ENCODE results near the gene DAPK1.

DAPK1 gene

GRCh38 chr9:87516222-87516925 is 18.7 kb downstream of the DAPK1 start:
- no peak for DNase-seq (ENCODE audit: low read depth in 4 of 4, low spot score in 1 of 4)

GRCh38 chr9:87516926-87517290 is 19.2 kb downstream of the DAPK1 start:
- DNase-seq (ENCODE audit: low read depth in 4 of 4, low spot score in 1 of 4), result no peak

- DNase-seq (ENCODE audit: low read depth in 4 of 4, low spot score in 1 of 4), result no peak
Measured at GRCh38 chr9:87517732-87518131, 20.1 kb downstream of the DAPK1 start.

- no peak for DNase-seq (ENCODE audit: low read depth in 4 of 4, low spot score in 1 of 4)
Measured at GRCh38 chr9:87518702-87519335, 21.2 kb downstream of the DAPK1 start.

- DNase-seq (ENCODE audit: low read depth in 4 of 4, low spot score in 1 of 4), result no peak
Measured at GRCh38 chr9:87519461-87519860, 21.8 kb downstream of the DAPK1 start.

- no peak for DNase-seq (ENCODE audit: low read depth in 4 of 4, low spot score in 1 of 4)
Measured at GRCh38 chr9:87520172-87520683, 22.6 kb downstream of the DAPK1 start.

- no peak for DNase-seq (ENCODE audit: low read depth in 4 of 4, low spot score in 1 of 4)
Measured at GRCh38 chr9:87521834-87522233, 24.2 kb downstream of the DAPK1 start.

GRCh38 chr9:87524061-87524460 is 26.4 kb downstream of the DAPK1 start:
- DNase-seq (ENCODE audit: low read depth in 4 of 4, low spot score in 1 of 4), result no peak

- no peak for DNase-seq (ENCODE audit: low read depth in 4 of 4, low spot score in 1 of 4)
Measured at GRCh38 chr9:87525546-87526303, 28.1 kb downstream of the DAPK1 start.

- no peak for DNase-seq (ENCODE audit: low read depth in 4 of 4, low spot score in 1 of 4)
Measured at GRCh38 chr9:87527211-87527916, 29.7 kb downstream of the DAPK1 start.

GRCh38 chr9:87528969-87529368 is 31.3 kb downstream of the DAPK1 start:
- no peak for DNase-seq (ENCODE audit: low read depth in 4 of 4, low spot score in 1 of 4)

- no peak for DNase-seq (ENCODE audit: low read depth in 4 of 4, low spot score in 1 of 4)
Measured at GRCh38 chr9:87529671-87530070, 32.0 kb downstream of the DAPK1 start.

GRCh38 chr9:87530716-87531115 is 33.0 kb downstream of the DAPK1 start:
- no peak for DNase-seq (ENCODE audit: low read depth in 4 of 4, low spot score in 1 of 4)

- DNase-seq (ENCODE audit: low read depth in 4 of 4, low spot score in 1 of 4), result no peak
Measured at GRCh38 chr9:87531370-87532295, 34.0 kb downstream of the DAPK1 start.

- no peak for DNase-seq (ENCODE audit: low read depth in 4 of 4, low spot score in 1 of 4)
Measured at GRCh38 chr9:87533271-87533670, 35.6 kb downstream of the DAPK1 start.

- DNase-seq (ENCODE audit: low read depth in 4 of 4, low spot score in 1 of 4), result no peak
Measured at GRCh38 chr9:87534036-87534435, 36.4 kb downstream of the DAPK1 start.

GRCh38 chr9:87534957-87535356 is 37.3 kb downstream of the DAPK1 start:
- no peak for DNase-seq (ENCODE audit: low read depth in 4 of 4, low spot score in 1 of 4)

- peak in 2 of 4 experiments; percentile 1 to 7 for DNase-seq (ENCODE audit: low read depth in 4 of 4, low spot score in 1 of 4)
Measured at GRCh38 chr9:87535817-87536539, 38.3 kb downstream of the DAPK1 start.

- no peak for DNase-seq (ENCODE audit: low read depth in 4 of 4, low spot score in 1 of 4)
Measured at GRCh38 chr9:87537625-87538024, 40.0 kb downstream of the DAPK1 start.

All from stimulated activated CD4-positive, alpha-beta T cell treated with anti-CD3 and anti-CD28 coated beads, Interleukin-1b, Interleukin-23, amount 100 ng/mL, for 24 hours (primary cell).